ENCODE measurements around the gene KLC4.
A peak's percentile ranks its signal among the peaks of the same experiment; 100 is the strongest.

Gene KLC4

DNA sequence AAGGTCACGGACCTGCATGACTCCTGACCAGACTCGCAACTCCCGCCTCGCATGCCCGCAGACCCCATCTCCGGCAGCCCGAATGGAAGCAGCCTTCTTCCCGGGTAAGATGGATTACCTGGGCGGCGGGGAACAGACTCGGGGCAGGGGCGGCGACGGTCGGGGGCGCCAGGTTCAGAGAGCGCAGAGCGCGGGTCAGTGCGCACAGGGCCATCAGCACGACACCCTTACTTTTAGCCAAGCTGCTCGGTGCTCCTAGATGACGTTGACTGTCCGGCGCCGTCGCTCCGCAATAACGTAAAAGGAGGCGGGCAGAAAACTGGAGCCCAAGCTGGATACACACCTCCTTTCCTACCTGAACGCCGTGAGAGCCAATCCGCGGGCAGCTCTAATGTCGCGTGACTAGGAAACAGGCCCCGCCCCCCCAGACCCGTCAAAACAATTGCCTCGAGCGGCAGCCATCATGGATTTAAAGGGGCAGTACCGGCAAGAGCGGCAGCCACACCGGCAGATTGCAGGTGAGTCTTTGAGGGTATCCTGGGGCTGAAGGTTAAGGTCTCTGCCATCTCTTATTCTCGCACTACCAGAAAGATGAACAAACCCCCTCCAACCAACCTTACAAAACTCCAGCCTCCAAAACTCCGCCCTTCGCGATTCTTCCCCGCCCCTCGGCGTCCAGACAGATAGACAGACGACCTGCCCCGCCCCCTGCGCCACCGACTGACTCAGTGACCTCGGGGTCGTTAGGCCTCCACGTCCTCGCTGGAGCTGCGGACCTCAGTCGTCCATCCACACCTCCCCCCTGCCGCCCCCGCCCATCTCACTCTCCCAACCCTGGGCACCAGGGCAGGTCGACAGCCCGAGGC is at the start of gene KLC4, which contains the start of gene MRPL2:
KLC4 (plus strand) TSS at position 464 of the 866 bp plus-strand sequence. CDS start 1,705 bp downstream, outside the sequence.
MRPL2 (minus strand) TSS at position 267 of the 866 bp plus-strand sequence; CDS start at position 214, 53 bp downstream.
- DNase-seq (ENCODE audit: low read depth): peak; percentile 97

- DNase-seq (ENCODE audit: low read depth): no peak
These were observed 48.2 kb upstream of the KLC4 start for GRCh38 chr6:43011207-43011606.

DNA sequence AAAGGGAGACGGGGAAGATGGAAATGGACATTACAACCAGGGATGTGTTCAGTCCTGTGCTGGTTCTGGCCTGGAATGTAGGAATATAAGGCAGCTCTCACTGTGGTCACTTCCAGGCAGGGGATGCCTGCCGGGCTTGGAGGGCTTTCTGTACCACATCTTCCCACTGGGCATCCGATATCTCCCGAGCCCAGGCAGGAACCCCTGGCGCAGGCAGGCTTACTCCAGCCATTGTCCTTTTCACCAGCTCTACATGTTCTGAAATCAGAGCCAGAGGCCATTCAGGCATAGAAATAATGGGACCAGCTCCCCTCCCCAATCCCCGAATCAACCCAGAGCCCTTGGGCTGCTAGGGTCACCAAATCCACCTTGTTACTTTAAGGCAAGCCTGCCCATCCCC is 47.1 kb upstream of the KLC4 start:
- no peak for DNase-seq (ENCODE audit: low read depth)

GRCh38 chr6:43013097-43013842 is 46.2 kb upstream of the KLC4 start:
- peak; percentile 14 for DNase-seq (ENCODE audit: low read depth)

DNA sequence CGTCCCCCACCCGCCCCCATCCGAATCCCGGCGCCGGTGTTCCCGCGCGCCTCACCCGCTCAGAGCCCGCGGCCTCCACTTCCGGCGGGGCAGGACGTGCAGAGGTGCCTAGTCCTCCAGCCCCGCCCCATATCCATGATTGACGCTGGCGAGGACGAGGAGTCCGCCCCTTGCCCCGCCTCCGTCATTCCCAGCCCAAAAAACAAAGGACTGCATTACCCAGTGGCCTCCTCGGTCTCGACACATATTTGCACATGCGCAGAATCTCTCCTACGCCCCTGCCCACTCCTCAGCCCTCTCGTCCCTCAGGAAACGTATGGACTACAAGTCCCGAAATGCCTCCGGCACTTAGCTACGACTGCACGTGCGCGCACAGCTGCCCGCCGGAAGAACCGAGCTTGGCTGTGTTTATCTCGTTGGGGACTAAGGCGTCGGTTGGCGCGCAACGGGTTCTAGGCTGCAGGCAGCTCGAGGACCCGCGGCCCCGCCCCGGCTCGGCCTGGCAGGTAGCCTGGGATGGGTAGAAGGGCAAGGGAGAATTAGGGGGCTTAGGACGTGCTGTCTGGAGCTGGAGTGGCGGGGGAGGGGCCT is 45.5 kb upstream of the KLC4 start, which contains the start of the genes KLHDC3 and MEA1:
KLHDC3 (plus strand) TSS at position 407 of the 591 bp plus-strand sequence. CDS start 2,944 bp downstream, outside the sequence.
MEA1 (minus strand) TSS at position 104 of the 591 bp plus-strand sequence. CDS start 133 bp downstream, outside the sequence.
- DNase-seq (ENCODE audit: low read depth): peak; percentile 100

DNA sequence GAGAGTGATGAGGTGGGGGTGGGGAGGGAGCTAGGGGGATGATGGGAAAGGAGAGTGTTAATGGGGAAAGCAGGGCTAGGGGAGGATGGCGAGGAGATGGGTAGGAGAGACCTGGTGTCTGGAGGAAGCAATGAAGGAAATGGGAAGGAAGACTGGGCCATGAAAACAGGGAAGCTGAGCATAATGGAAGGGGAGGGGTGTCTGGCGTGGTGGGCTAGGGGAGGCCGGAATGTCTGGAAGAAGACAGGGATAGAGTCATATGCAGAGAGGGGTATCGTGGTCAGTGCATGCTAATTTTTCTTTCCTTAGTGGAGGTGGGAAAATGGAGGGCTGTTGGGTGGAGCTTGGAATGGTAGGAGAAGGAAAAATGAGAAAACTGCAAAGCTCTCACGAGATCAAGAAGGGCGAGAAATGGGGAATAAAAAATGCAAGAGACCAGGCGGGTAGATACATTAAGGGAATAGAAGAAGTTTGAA is 45.0 kb upstream of the KLC4 start:
- DNase-seq (ENCODE audit: low read depth): peak; percentile 32

GRCh38 chr6:43016176-43016942 is 43.1 kb upstream of the KLC4 start:
- DNase-seq (ENCODE audit: low read depth): no peak

- DNase-seq (ENCODE audit: low read depth): no peak
These were observed 42.5 kb upstream of the KLC4 start for GRCh38 chr6:43016943-43017334.

DNA sequence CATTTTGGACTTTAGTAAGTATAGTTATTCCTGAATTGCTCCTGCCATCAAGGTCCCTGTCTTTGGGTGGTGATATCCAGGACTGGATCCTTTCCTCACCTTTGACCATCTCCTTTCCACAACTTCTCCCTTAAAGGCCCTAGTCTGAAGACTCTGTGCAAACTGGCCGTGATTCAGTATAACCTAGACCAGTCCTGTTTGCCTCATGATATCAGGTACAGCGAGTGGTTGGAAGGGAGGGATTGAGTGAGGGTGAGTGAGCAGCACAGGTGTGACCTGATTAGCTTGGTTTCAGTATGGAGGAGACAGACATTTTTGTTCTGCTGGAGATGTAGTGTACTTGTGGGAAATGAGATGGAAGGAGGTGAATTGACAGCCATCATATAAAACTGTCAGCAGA is 40.3 kb upstream of the KLC4 start:
- no peak for DNase-seq (ENCODE audit: low read depth)

DNA sequence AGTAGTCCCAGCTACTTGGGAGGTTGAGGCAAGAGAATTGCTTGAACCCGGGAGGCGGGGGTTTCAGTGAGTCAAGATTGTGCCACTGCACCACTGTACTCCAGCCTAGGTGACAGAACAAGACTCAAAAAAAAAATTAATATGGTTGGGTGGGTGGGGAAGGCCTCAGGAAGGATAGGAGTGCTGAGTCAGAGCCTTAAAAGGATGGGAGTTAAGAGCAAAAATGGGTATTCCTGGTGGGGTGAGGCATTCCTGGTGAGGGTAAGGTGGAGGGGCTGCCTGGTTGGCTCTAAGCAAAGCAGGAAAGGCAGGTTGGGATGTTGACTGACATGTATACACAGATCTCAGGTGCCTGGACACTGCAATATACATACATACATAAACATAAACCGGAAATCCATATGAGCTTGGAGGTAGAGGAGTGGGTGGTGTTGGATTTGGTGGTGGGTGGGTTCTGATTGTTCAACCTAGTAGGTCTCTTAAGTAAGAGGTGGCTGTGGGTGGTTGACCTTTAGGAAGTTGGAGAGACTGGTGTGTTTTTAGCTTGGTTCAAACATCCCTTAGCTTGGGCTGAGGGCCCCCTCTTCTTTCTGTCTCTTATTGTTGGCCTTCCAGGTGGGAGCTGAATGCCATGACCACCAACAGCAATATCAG is 39.3 kb upstream of the KLC4 start:
- DNase-seq (ENCODE audit: low read depth): no peak

GRCh38 chr6:43020847-43021246 is 38.6 kb upstream of the KLC4 start:
- DNase-seq (ENCODE audit: low read depth): no peak

- peak; percentile 74 for DNase-seq (ENCODE audit: low read depth)
These were observed 38.0 kb upstream of the KLC4 start, which contains the start of gene RRP36 for GRCh38 chr6:43021270-43022047. Gene RRP36, plus strand, starts transcription at chr6:43021623. Its CDS starts 32 bp downstream, at chr6:43021655.

- no peak for DNase-seq (ENCODE audit: low read depth)
These were observed 35.0 kb upstream of the KLC4 start for GRCh38 chr6:43024436-43024835.

DNA sequence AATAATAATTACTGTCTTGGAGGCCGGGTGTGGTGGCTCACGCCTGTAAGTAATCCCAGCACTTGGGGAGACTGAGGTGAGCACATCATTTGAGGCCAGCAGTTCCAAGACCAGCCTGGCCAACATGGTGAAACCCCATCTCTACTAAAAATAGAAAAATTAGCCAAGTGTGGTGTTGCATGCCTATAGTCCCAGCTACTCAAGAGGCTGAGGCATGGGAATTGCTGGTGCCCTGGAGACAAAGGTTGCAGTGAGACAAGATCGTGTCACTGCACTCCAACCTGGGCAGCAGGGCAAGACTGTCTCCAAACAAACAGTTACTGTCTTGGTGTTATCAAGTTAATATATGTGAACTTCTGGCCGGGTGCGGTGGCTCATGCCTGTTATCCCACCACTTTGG is 33.1 kb upstream of the KLC4 start:
- no peak for DNase-seq (ENCODE audit: low read depth)

DNA sequence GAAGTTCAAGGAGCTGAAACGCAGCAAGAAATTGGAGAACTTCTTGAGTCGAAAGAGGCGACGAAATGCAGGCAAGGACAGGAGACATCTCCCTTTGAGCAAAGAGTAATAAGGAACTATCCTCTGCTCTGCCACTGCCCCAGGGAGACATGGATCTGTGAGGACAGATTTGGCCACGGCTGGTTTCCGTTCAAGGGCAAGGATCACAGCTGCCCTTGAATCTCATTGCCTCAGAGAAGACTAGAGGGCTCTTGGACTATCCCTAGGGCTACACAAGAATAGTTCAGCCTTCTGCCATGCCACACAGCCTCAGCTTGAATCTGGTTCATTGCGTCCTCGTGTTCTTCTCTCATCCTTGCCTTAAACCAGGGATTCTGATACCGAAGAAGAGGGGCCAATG is 30.3 kb upstream of the KLC4 start:
- DNase-seq (ENCODE audit: low read depth): no peak

DNA sequence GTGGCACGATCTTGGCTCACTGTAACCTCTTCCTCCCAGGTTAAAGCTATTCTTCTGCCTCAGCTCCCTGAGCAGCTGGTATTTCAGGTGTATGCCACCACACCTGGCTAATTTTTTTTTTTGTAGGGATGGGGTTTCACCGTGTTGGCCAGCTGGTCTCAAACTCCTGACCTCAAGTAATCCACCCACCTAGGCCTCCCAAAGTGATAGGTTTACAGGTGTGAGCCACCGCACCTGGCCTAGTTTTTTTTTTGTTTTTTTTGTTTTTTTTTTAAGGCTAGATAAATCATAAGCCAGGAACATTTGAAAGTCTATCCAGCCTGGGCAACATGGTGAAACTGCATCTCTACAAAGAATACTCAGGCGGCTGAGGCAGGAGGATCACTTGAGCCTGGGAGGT is 27.1 kb upstream of the KLC4 start:
- no peak for DNase-seq (ENCODE audit: low read depth)

GRCh38 chr6:43033496-43034189 is 25.8 kb upstream of the KLC4 start:
- no peak for DNase-seq (ENCODE audit: low read depth)

GRCh38 chr6:43034190-43034525 is 25.3 kb upstream of the KLC4 start:
- DNase-seq (ENCODE audit: low read depth): no peak

DNA sequence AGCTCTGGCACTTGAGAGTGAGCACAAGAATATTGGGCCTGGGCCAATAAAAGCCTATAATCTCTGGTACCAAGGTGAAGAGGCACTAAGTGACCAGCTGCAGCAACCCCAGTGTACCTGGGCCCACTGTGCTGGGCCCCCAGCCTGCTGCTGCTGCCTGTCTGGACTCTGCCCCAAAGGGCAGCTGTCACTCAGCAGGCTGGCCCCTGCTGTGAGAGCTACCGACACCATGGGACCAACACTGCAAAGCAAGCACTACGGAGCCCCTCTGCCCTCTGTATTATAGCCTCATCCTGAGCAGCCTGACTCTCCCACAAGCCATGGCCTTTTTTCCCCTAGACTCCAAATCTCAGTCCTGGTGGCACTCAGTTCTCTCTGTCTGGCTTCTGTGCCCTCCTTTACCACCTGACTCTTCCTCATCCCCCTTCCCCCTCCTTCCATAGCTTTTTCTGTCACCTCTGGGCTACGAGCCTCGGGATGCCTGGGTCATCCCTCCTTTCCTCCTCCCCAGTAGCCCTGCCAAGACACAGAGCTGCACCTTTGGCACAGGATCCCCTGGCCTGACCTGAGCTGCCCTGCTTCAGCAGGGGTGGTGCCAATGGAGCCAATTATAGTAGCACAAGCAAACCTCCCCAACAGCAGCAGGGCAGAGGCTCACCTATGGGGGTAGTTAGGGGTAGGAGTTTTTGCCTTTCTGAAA is 23.8 kb upstream of the KLC4 start:
- DNase-seq (ENCODE audit: low read depth): no peak

Measured in fibroblast of gingiva (primary cell).